22Rv1 (cell line): ENCODE data around the gene PTPRC.

Experiments
- CTCF ChIP-seq: fragments of 450-650 bp; IDR thresholded peaks from 2 replicates; pipeline ENCODE4 v1.5.1; 2017; ENCODE audit warnings: mild to moderate bottlenecking
- ZFX ChIP-seq: fragments of 450-650 bp; IDR thresholded peaks from 2 replicates; pipeline ENCODE4 v1.6.1; 2017; ENCODE audit warnings: antibody characterized with exemption, borderline replicate concordance

- TF ChIP-seq CTCF, result no peak
- no peak for TF ChIP-seq ZFX
These were observed 90.5 kb downstream of the PTPRC start for GRCh38 chr1:198729195-198729863.
